CD4-positive, alpha-beta T cell (primary cell): ENCODE results near the gene HDAC7. TPM values are rescaled to one million over a fixed set of nuclear protein-coding genes. Genes with fewer than 3 reads are reported as not detected.

Experiments
- ATAC-seq: fragments of 200-7000 bp; cut with Tn5 transposase; one replicate; pipeline ENCODE4 v1.10.0; 2022; ENCODE audit warnings: mild to moderate bottlenecking; ENCODE audit not compliant: poor library complexity
- CTCF ChIA-PET: fragments of 350-600 bp; sonication (Branson Sonifier 250); formaldehyde crosslinking; loops from one replicate; lab custom pipeline; 2021; ENCODE audit warnings: antibody characterized with exemption, inconsistent platforms; lab: Charles Lee
- POLR2A ChIA-PET: fragments of 350-600 bp; sonication (Branson Sonifier 250); formaldehyde crosslinking; loops from one replicate; lab custom pipeline; 2021; ENCODE audit warnings: antibody characterized with exemption, inconsistent platforms; lab: Charles Lee
- DNase-seq, 14 experiments: peaks; one replicate each; pipeline ENCODE4 v3.0.0-alpha.2; 2013 to 2020; ENCODE audit warnings: mixed read lengths in 2 of 14
- H3K27ac ChIP-seq, 2 donors: one replicate each; pipeline versions ENCODE4 v1.5.1 to v1.7.0; 2013; ENCODE audit warnings: low read length in 2 of 2, low read depth in 1 of 2, mild to moderate bottlenecking in 1 of 2
- H3K27me3 ChIP-seq, 2 experiments: 1 replicate in 1 of 2; 2 replicates in 1 of 2; pipeline versions ENCODE4 v1.6.1 to v1.7.0; 2013; ENCODE audit warnings: low read length in 2 of 2, control low read depth in 1 of 2, mild to moderate bottlenecking in 1 of 2, moderate library complexity in 1 of 2; ENCODE audit not compliant: insufficient read depth in 2 of 2, control insufficient read depth in 1 of 2
- H3K36me3 ChIP-seq: one replicate; pipeline ENCODE4 v1.6.1; 2013; ENCODE audit warnings: low read length, control low read depth; ENCODE audit not compliant: insufficient read depth
- H3K4me1 ChIP-seq: one replicate; pipeline ENCODE4 v1.6.1; 2013; ENCODE audit warnings: low read length, control low read depth; ENCODE audit not compliant: insufficient read depth
- H3K4me3 ChIP-seq: one replicate; pipeline ENCODE4 v1.5.1; 2013; ENCODE audit warnings: mild to moderate bottlenecking, low read length, moderate library complexity
- H3K9me3 ChIP-seq, 2 experiments: 1 replicate in 1 of 2; 2 replicates in 1 of 2; pipeline versions ENCODE4 v1.6.1 to v1.7.0; 2013; ENCODE audit warnings: low read length in 2 of 2, mild to moderate bottlenecking in 2 of 2, control low read depth in 1 of 2, moderate library complexity in 1 of 2; ENCODE audit not compliant: control insufficient read depth in 1 of 2, insufficient read depth in 1 of 2
- H3K27ac Mint-ChIP-seq: one replicate; pipeline ENCODE4 v1.8.0; 2020; ENCODE audit warnings: mixed read lengths
- H3K27me3 Mint-ChIP-seq: one replicate; pipeline ENCODE4 v1.8.0; 2021; ENCODE audit warnings: mixed read lengths
- H3K36me3 Mint-ChIP-seq: one replicate; pipeline ENCODE4 v1.8.0; 2021; ENCODE audit warnings: low read depth, mixed read lengths
- H3K4me1 Mint-ChIP-seq: one replicate; pipeline ENCODE4 v1.8.0; 2021; ENCODE audit warnings: low read depth, mixed read lengths
- H3K4me3 Mint-ChIP-seq: one replicate; pipeline ENCODE4 v1.8.0; 2020; ENCODE audit warnings: mild to moderate bottlenecking, mixed read lengths
- H3K9me3 Mint-ChIP-seq: one replicate; pipeline ENCODE4 v1.8.0; 2020; ENCODE audit warnings: mixed read lengths
- intact Hi-C, 2 experiments: fragments of 100-400 bp; cut with DNase I in 1 of 2; cut with micrococcal nuclease in 1 of 2; formaldehyde crosslinking; loops; one replicate each; pipeline versions ENCODE4 v1.15.1 to v1.9.0; 2023 to 2025; cut with DNase I, micrococcal nuclease
- total RNA-seq, 174 experiments: library from RNA in 2 of 174; stranded (reverse) in 2 of 174; gene quantifications; one replicate each; pipeline ENCODE4 v1.2.3 and lab custom pipeline; 2021 to 2026
- TF ChIP-seq, protein P1 (sequence below): fragments of 200-600 bp; IDR thresholded peaks from one replicate; pipeline ENCODE4 v1.8.0; 2022; ENCODE audit warnings: antibody characterized with exemption, mild to moderate bottlenecking

The HDAC7 gene
- total RNA-seq, 2 experiments from 2014 or later = 116 to 122 TPM

GRCh38 chr12:47800582-47800981 is 19.1 kb downstream of the HDAC7 start:
- peak overlapping the region in 1 of 2 donors; percentile 9 for H3K27ac ChIP-seq
- peaks cover 79% of the 10 kb centered on the region for H3K4me1 ChIP-seq
- H3K27me3 Mint-ChIP-seq = no peaks in the 10 kb centered on the region
- peaks cover 79% of the 10 kb centered on the region for H3K36me3 ChIP-seq
- H3K36me3 Mint-ChIP-seq = peaks cover 69% of the 10 kb centered on the region
- TF ChIP-seq, protein P1, sequence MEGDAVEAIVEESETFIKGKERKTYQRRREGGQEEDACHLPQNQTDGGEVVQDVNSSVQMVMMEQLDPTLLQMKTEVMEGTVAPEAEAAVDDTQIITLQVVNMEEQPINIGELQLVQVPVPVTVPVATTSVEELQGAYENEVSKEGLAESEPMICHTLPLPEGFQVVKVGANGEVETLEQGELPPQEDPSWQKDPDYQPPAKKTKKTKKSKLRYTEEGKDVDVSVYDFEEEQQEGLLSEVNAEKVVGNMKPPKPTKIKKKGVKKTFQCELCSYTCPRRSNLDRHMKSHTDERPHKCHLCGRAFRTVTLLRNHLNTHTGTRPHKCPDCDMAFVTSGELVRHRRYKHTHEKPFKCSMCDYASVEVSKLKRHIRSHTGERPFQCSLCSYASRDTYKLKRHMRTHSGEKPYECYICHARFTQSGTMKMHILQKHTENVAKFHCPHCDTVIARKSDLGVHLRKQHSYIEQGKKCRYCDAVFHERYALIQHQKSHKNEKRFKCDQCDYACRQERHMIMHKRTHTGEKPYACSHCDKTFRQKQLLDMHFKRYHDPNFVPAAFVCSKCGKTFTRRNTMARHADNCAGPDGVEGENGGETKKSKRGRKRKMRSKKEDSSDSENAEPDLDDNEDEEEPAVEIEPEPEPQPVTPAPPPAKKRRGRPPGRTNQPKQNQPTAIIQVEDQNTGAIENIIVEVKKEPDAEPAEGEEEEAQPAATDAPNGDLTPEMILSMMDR = no peak
- H3K4me1 Mint-ChIP-seq = peaks cover 65% of the 10 kb centered on the region
- no peaks in the 10 kb centered on the region for H3K9me3 ChIP-seq
- H3K4me3 ChIP-seq = no peak overlapping the region
- DNase-seq = no peak
- ChIA-PET CTCF (interaction anchor here (2.4 to 7.3 kb wide), 2 partner anchors 11 to 38 kb away, joined by 26 to 65 read pairs; no protein-coding TSS in a partner anchor), POLR2A (interaction anchor here (2.6 kb wide), 1 partner anchor 12 kb away, joined by 9 read pairs; no protein-coding TSS in a partner anchor)
- peak overlapping the region; percentile 85 for H3K27ac Mint-ChIP-seq
- intact Hi-C loops = no loop called here
- ATAC-seq = no peak
- no peaks in the 10 kb centered on the region for H3K27me3 ChIP-seq
- no peak overlapping the region for H3K4me3 Mint-ChIP-seq
- H3K9me3 Mint-ChIP-seq = no peaks in the 10 kb centered on the region

GRCh38 chr12:47799357-47799955 is 20.2 kb downstream of the HDAC7 start:
- H3K4me3 Mint-ChIP-seq = no peak overlapping the region
- POLR2A ChIA-PET = interaction anchor here (1.5 kb wide), 1 partner anchor 11 kb away, joined by 3 read pairs; no protein-coding TSS in a partner anchor
- Histone ChIP-seq H3K4me1 (peaks cover 68% of the 10 kb centered on the region), H3K4me3 (no peak overlapping the region), H3K36me3 (peaks cover 79% of the 10 kb centered on the region), H3K27me3 (no peaks in the 10 kb centered on the region), H3K9me3 (no peaks in the 10 kb centered on the region), H3K27ac (peak overlapping the region in 1 of 2 donors; percentile 24)
- H3K9me3 Mint-ChIP-seq = no peaks in the 10 kb centered on the region
- H3K36me3 Mint-ChIP-seq = peaks cover 67% of the 10 kb centered on the region
- no peaks in the 10 kb centered on the region for H3K27me3 Mint-ChIP-seq
- ATAC-seq (no peak), DNase-seq (no peak)
- H3K27ac Mint-ChIP-seq = peak overlapping the region; percentile 85
- CTCF ChIA-PET = interaction anchor here (7.3 kb wide), 1 partner anchor 39 kb away, joined by 65 read pairs; no protein-coding TSS in a partner anchor
- TF ChIP-seq, protein P1 = no peak
- intact Hi-C loops = no loop called here
- peaks cover 54% of the 10 kb centered on the region for H3K4me1 Mint-ChIP-seq

DNA sequence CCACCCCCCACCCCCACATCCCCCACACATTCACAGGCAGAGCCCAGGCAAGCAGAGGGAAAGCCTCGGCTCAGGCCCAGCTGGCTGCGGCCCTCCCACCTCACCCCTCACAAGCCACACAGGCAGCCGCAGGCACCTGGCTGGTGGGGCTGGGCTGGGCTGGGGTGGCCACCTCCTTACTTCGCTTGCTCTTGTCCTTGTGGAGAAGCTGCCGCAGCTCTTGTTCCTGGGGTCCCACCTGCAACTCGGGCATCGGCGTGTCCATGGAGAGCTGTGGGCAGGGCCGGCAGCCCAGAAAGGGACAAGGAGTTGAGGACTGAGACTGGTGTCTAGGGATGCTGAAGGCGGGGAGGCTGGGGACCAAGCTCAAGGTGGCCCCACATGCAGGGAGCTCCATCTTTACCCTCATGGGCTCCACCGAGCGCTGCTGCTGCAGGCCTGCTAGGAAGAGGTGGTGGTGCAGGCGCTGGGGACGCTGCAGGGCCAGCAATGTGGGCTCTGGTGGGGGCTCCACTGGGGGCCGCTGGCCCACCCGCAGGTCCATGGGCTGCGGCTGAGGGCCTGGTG is 21.2 kb downstream of the HDAC7 start:
- Mint-ChIP-seq H3K4me3 (no peak overlapping the region), H3K9me3 (no peaks in the 10 kb centered on the region), H3K27ac (peak overlapping the region; percentile 85), H3K36me3 (peaks cover 69% of the 10 kb centered on the region), H3K27me3 (no peaks in the 10 kb centered on the region), H3K4me1 (peaks cover 44% of the 10 kb centered on the region)
- ATAC-seq (no peak), DNase-seq (no peak)
- H3K4me3 ChIP-seq = no peak overlapping the region
- H3K27me3 ChIP-seq = no peaks in the 10 kb centered on the region
- ChIA-PET POLR2A (interaction anchor here (1.5 to 2.4 kb wide), 2 partner anchors 12 to 39 kb away, joined by 3 to 6 read pairs; no protein-coding TSS in a partner anchor), CTCF (interaction anchor here (0.9 to 7.3 kb wide), 3 partner anchors 10 to 40 kb away, joined by 4 to 65 read pairs (median 12); no protein-coding TSS in a partner anchor)
- intact Hi-C loops = no loop called here
- H3K4me1 ChIP-seq = peaks cover 58% of the 10 kb centered on the region
- no peaks in the 10 kb centered on the region for H3K9me3 ChIP-seq
- H3K36me3 ChIP-seq = peaks cover 81% of the 10 kb centered on the region
- TF ChIP-seq, protein P1 = no peak
- no peak overlapping the region for H3K27ac ChIP-seq
